Measurements from ENCODE around the gene SOBP. TPM values are rescaled to one million over a fixed set of nuclear protein-coding genes. Genes with fewer than 3 reads are reported as not detected.

Gene SOBP
- total RNA-seq, 2 donors from 2014 or later, result 10.3 to 11.1 TPM

DNA sequence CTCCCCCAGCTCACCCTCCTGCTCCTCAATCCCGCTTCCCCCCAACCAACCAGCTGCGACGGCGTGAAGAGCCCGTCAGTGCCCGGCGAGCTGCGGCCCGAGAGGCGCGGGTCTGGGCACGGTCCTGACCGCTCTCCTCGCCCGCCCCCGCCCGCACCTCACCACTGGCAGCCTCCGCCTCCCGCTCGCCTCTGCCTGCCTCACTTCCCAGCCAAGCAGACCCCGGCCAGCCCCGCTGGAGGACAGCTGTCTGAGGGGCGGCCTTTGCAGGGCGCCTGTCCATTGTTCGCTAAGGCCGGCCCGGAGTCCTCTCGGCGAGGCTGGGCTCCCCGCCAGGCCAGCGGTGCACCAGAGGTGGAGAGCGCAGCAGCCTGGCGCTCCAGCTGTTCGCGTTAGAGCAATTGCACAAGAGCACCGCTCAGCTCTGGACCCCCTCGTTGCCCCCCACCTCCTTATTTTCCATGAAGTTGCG, 1.3 kb downstream of the SOBP start:
- Histone ChIP-seq H3K9me3 (no peaks in the 10 kb centered on the region), H3K27ac (peak overlapping the region; percentile 73 to 86)

DNA sequence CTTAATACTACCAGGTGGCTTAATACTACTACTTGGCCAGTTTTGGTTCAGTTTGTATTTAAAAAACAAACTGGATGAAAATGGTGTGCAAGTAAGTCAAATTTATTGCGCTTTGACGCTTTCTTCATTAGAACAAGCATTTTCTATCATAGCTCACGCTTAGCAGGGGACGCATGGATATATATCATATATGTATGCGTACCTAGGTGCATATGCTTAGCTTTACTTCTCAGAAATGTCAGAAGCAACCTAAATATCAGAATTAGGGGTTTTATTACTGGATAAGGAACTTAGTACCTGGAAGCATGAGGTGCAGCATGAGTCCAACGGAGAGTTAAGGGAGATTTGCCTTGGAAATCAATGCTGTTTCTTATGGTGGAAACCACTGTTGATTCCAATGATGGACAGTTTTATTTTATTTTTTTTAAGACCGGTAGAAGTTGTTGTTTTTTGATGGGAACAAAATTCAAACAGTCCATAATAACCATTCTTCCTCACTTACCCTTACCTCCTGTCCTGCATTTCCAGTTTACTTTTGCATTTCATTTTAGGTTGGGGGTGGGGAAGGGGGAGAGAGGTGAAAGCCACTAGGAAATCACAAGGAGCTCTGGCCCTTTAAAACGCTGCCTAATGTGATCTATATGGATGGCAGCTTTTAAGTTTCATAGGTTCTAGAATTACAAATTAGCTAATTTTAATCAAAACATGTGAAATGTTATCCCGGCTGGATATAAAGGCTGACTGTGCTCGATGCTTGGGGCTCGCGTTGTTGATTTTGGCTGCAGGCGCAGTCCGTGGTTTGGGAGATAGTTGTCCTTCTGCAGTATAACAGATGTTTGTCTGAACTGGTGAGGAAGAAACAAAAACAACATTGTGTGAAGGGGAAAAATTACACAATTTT, 2.1 kb downstream of the SOBP start:
- no peak for DNase-seq (ENCODE audit: low spot score)
- Histone ChIP-seq H3K27ac (peak overlapping the region in 1 of 2 donors; percentile 73), H3K4me1 (ENCODE audit: control insufficient read depth in 1 of 2, low read depth in 2 of 2) (peaks cover 18 to 58% of the 10 kb centered on the region in 2 donors), H3K4me3 (peak overlapping the region; percentile 92), H3K9me3 (no peaks in the 10 kb centered on the region), H3K27me3 (replicated peaks; ENCODE audit: insufficient read depth) (no peaks in the 10 kb centered on the region), H3K36me3 (no peaks in the 10 kb centered on the region)
- ATAC-seq (ENCODE audit: insufficient number of reproducible peaks, low FRiP score, low read depth), result no peak
- TF ChIP-seq, protein P1, sequence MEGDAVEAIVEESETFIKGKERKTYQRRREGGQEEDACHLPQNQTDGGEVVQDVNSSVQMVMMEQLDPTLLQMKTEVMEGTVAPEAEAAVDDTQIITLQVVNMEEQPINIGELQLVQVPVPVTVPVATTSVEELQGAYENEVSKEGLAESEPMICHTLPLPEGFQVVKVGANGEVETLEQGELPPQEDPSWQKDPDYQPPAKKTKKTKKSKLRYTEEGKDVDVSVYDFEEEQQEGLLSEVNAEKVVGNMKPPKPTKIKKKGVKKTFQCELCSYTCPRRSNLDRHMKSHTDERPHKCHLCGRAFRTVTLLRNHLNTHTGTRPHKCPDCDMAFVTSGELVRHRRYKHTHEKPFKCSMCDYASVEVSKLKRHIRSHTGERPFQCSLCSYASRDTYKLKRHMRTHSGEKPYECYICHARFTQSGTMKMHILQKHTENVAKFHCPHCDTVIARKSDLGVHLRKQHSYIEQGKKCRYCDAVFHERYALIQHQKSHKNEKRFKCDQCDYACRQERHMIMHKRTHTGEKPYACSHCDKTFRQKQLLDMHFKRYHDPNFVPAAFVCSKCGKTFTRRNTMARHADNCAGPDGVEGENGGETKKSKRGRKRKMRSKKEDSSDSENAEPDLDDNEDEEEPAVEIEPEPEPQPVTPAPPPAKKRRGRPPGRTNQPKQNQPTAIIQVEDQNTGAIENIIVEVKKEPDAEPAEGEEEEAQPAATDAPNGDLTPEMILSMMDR (IDR thresholded peaks at IDR 0.05), result no peak

More for the DNA sequence above, 1.3 kb downstream of the SOBP start:
- DNase-seq (ENCODE audit: low spot score) (no peak), ATAC-seq (ENCODE audit: insufficient number of reproducible peaks, low FRiP score, low read depth) (no peak)
- Histone ChIP-seq H3K27me3 (replicated peaks; ENCODE audit: insufficient read depth) (no peaks in the 10 kb centered on the region), H3K4me3 (peak overlapping the region; percentile 92), H3K36me3 (no peaks in the 10 kb centered on the region), H3K4me1 (ENCODE audit: control insufficient read depth in 1 of 2, low read depth in 2 of 2) (peaks cover 15 to 50% of the 10 kb centered on the region in 2 donors)
- TF ChIP-seq, protein P1 (IDR thresholded peaks at IDR 0.05), result no peak

DNA sequence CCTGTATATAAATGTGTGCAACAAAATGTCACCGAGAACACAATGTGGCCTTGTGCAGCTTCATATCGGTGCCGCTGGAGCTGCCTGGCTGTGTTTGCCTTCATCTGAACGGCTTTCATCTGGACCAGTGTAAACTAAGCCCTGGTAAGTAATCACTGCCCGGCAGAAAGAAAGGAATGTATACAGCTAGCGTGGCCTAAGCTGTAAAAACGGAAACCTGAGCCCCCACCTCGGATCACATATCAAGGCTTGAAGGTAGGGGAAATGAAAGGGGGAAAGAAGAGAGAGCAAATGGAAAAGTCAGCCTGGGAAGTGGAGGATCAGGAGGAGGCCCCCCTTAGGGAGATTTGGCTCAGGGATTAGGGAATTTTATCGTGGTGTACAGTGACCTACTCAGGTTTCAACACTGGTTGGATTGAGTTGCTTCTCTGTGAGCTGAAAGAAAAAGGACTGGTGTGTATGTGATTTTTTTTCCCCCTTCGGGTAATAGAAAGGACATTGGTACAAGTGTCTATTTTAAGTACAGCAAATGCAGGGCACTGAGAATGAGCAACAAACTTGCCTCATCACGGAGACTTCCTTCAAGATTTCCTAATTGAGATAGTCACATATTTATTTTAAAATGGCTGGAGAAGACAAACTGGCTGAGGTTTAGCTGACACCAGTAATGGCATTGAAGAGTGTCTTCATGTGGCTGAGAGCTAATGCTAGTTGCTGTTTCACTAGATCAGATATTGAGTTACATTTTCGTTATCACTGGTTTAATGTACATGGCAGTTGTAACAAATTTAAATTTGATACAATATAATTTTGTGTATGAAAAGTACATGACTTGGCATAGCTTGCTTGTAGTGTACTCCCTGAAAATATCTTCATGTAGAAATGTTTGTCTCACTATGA, 3.5 kb downstream of the SOBP start:
- DNase-seq (ENCODE audit: low spot score), result no peak
- TF ChIP-seq, protein P1 (IDR thresholded peaks at IDR 0.05), result no peak
- H3K27ac ChIP-seq, result peak overlapping the region; percentile 12 to 85
- peaks cover 26 to 66% of the 10 kb centered on the region in 2 donors for H3K4me1 ChIP-seq (ENCODE audit: control insufficient read depth in 1 of 2, low read depth in 2 of 2)
- no peaks in the 10 kb centered on the region for H3K9me3 ChIP-seq
- no peaks in the 10 kb centered on the region for H3K27me3 ChIP-seq (replicated peaks; ENCODE audit: insufficient read depth)
- peak overlapping the region; percentile 92 for H3K4me3 ChIP-seq
- H3K36me3 ChIP-seq, result no peaks in the 10 kb centered on the region
- peak; percentile 12 for ATAC-seq (ENCODE audit: insufficient number of reproducible peaks, low FRiP score, low read depth)

DNA sequence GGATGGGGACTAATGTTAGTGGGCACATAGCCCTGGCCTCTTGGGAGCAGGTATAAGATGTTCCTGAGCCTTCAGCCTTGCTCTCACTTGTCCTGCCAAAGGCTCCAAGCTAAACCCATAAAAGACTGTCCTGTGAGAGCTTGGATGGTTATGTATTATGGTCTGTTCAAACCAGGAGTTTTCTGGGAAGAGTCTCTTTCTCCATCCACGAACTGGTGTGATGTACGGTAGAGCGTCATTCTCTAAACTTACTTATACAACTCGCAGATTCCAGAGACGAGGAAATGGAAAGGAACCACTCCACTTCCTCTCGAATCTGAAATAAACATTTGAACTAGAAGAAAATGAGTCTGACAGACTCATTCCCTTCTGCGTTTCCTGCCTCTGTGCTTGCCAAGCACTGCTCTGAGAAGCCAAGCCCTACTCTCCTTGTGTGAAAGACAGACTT, 5.3 kb downstream of the SOBP start:
- Histone ChIP-seq H3K9me3 (no peaks in the 10 kb centered on the region), H3K36me3 (no peaks in the 10 kb centered on the region), H3K27ac (peak overlapping the region; percentile 12 to 85), H3K4me3 (peak overlapping the region; percentile 56), H3K4me1 (ENCODE audit: control insufficient read depth in 1 of 2, low read depth in 2 of 2) (peaks cover 26 to 62% of the 10 kb centered on the region in 2 donors), H3K27me3 (replicated peaks; ENCODE audit: insufficient read depth) (no peaks in the 10 kb centered on the region)
- TF ChIP-seq, protein P1 (IDR thresholded peaks at IDR 0.05), result no peak
- DNase-seq (ENCODE audit: low spot score) (no peak), ATAC-seq (ENCODE audit: insufficient number of reproducible peaks, low FRiP score, low read depth) (no peak)
